Stimulated activated CD8-positive, alpha-beta memory T cell treated with anti-CD3 and anti-CD28 coated beads, Interleukin-4, amount 100 ng/mL, for 4 hours (primary cell): Measurements from ENCODE around the gene ELMO1.
"Not testable (repeated sequence)": the region's sequence is repeated elsewhere in the genome, so short reads cannot be mapped to it uniquely, and the experiment has no call there.

Source experiments
- DNase-seq, 2 donors: peaks; one replicate each; pipeline ENCODE4 v3.0.0-alpha.2; 2020; ENCODE audit warnings: low read depth in 2 of 2, low spot score in 1 of 2

ELMO1 gene

GRCh38 chr7:37149051-37149772 is 299.5 kb downstream of the ELMO1 start:
- no peak for DNase-seq

DNA sequence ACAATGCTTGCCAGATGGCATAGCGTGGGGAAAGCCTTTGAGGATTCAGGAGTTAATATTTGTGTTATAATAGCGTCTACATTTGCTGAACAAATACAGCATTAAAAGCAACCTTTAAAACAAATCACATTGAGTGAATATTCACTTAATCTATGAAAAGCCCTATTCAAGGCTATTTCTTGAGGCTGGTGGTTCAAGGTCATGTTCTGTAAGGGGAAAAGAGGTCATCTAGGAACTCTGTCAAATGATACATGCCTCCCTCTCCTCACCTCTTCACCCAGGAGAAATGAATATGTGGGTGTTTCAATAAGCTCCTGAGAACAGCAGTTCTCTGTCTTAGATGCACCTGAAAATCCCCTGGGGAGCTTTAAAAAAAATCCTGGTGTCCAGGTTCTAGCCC is 303.0 kb downstream of the ELMO1 start:
- DNase-seq = no peak

GRCh38 chr7:37144423-37144822 is 304.2 kb downstream of the ELMO1 start:
- no peak for DNase-seq

GRCh38 chr7:37142958-37143357 is 305.7 kb downstream of the ELMO1 start:
- DNase-seq = no peak

DNA sequence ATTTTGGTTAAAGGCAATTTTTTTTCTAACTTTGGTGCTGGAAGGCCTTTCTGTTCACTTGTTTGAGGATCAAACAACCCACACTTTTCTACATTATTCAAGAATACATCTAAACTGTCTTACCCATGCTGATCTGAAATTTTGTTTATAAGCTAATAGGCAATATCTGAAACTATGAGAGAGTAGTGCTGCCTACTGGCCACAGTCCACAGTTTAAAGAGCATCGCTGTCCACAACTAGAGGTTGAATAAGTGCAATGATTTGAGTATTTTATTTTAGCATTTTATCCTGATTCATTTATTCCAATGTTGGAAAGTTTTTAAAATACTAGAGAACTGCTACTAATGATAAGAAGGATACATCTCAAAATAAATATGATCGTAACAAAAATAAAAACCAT is 306.9 kb downstream of the ELMO1 start:
- DNase-seq = no peak

GRCh38 chr7:37133902-37134301 is 314.8 kb downstream of the ELMO1 start:
- DNase-seq = not testable (repeated sequence)

DNA sequence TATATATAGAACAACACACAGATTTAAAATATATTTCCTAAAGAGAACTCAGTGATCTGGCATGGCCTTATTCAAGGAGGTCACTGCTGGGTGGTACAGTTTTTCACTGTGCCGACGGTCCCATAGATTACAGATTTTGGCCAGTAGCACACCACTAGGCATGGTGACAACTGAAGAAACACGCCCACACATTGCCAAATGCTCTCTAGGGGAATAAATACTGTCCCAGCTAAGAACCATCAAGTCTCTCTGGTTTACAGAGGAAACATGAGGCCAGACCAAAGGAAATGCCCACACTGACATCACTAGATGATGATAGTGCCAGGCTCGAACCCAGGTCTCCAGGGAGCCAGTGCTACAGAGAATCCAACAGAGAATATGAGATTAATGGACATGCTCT is 316.8 kb downstream of the ELMO1 start:
- no peak for DNase-seq

DNA sequence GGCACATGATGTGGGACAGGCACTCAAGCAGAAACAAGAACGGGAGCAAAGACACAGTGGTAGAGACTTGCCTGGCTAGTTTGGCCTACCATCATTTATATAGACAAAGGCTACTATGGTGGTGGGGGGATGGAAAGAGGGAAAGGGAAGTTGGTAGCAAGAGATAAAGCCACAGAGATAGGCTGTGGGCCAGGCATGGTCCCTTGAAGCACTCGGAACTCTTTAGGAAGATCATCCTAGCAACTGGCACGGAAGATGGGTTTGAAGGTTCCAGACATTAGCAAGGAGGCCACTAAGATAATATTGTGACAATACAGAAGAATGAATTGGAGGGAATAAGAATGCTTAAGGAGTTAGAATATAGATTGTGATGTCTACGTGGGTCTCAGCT is 319.6 kb downstream of the ELMO1 start:
- no peak for DNase-seq

GRCh38 chr7:37128327-37129034 is 320.2 kb downstream of the ELMO1 start:
- DNase-seq = no peak

- no peak for DNase-seq
These were observed 329.3 kb downstream of the ELMO1 start for GRCh38 chr7:37119296-37119860.

GRCh38 chr7:37118004-37118403 is 330.7 kb downstream of the ELMO1 start:
- DNase-seq = no peak

- no peak for DNase-seq
These were observed 331.4 kb downstream of the ELMO1 start for GRCh38 chr7:37117292-37117691.

- no peak for DNase-seq
These were observed 332.5 kb downstream of the ELMO1 start for GRCh38 chr7:37116093-37116701.

DNA sequence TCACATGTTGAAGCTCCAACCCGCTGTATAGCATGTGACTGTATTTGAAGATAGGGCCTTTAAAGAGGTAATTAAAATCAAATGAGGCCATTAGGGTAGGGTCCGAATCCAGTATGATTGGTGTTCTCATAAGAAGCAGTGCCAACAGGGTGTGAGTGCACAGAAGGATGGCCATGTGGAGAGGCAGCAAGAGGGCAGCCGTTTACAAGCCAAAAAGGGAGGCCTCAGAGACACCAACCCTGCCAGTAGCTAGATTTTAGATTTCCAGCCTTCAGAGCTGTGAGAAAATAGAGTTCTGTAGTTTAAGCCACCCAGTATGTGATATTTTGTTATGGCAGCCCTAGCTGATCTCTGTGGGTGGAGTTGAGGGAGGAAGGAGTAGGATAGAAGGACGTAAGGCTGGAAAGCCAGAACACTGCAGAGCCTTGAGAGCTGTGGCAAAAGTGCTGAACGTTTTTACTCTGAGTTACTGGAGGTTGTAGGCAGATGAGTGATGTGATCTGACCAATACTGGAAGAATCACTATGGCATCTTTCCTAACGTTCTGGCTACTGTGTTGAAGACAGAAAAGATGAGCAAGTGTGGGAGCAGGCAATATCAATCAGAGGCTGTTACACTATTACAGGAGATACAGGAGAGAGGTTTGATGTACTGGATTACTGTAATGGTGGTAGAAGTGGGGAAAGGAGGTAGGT is 334.9 kb downstream of the ELMO1 start:
- DNase-seq = no peak

DNA sequence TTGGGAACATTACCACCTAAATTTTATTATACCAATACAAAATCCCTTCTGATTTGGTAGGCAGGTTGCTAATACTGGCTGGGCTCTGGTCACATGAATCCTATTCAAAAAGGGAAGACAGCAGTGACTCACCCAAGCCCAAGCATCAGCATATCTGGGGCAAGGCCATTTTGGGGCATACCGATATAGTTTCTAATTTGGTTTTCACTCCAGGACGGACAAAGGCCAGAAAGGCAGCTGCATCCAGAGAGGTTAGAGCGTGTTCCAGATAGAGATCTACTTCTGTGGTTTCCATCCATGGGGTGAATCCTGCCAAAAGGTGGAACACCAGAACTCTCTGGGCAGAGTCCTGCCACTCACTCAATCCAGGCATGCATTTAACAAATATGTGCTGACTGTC is 335.8 kb downstream of the ELMO1 start:
- DNase-seq = no peak

- DNase-seq = no peak
These were observed 336.4 kb downstream of the ELMO1 start for GRCh38 chr7:37112218-37112617.

DNA sequence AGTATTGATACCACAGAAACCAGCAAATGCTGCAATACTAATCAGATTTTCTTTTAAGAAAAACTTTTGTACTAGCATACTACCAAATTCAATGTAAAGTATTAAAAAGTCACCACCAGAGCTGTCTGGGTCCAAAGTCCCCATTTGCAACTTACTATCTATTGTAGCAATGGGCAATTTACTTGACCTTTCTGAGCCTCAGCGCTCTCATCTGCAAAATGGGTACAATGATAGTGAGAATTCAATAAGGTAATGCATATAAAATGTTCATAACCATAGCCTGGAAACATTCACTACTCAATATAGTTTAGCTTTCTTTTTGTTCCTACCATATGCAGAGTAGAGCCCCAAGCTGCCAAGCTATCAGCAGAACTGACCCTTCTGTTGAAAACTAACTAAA is 337.2 kb downstream of the ELMO1 start:
- DNase-seq = no peak

DNA sequence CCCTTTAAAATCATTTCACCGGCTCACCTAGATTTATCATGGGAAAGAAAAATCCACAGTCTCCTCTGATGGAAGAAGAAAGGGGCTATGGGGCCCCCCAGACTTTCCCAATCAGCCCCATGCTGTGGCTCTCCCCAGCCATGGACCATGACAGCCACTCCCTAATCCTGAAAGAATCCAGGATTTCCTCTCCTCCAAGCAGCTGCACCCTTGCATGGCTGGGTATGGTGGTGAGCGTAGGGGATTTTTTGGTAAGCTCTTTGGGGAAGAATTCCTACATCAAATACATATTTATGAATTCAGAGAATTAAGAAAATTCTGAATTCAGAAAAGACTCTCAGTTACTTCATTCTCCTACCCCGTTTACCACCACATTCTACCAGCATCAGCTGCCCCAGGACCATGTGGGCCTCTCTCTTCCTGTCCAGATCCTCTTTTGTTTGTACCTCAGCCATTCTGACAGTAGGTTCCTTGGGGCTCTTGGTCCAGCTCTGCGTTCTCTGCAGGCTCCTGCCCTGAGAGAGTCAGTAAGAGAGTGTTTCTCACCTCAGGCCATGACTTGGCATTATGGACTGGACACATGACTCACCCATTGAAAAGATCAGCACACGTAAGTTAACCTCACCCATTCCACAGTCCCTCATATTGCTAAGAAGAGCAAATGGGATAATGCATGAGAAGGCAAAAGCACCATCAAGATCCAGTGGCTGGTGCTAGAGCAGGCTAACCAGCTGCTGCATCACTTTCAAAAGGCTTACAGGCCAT is 337.8 kb downstream of the ELMO1 start:
- no peak for DNase-seq

GRCh38 chr7:37109843-37110242 is 338.8 kb downstream of the ELMO1 start:
- no peak for DNase-seq

DNA sequence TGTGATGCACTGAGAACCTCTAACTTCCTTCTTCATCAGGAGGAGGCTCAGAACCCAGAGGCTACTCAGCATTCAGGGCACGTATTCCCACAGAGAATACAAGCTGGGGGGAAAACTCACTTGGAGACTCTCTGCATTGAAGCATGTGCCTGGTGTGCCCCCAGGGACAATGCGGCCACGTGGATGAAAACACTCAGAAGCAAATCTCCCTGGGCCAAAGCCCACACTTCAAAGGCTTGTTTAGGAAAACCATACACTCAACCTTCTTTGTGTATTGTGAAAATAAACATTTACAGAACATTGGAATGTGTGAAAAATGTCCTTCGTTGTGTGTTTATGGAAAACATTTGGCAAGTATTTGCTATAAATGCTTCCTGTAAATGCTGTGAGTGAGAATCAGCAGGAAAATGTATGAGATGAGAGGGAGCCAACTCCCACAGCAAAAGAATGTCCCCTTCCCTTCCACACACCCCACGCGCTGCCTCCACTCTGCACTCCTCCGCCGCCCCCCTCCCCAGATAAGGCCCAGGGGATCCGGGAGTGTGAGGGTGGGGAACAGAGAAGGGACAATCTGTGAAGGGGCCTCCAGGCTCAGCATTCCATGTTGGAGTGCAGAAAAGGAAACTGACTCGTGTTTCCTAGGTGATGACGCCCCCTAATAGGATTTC is 339.5 kb downstream of the ELMO1 start:
- no peak for DNase-seq
